GM20000 (cell line): ENCODE data around the gene MPPED1.
A peak's percentile ranks its signal among the peaks of the same experiment; 100 is the strongest.

Experiments
- DNase-seq: peaks from one replicate; pipeline ENCODE4 v3.0.0; 2012; ENCODE audit warnings: low spot score
- TF ChIP-seq, protein P1 (sequence below): IDR thresholded peaks from 2 replicates; pipeline ENCODE4 v1.5.1; 2012; ENCODE audit warnings: mild to moderate bottlenecking, control low read depth; ENCODE audit errors: extremely low read depth, missing control alignments

Gene MPPED1

DNA sequence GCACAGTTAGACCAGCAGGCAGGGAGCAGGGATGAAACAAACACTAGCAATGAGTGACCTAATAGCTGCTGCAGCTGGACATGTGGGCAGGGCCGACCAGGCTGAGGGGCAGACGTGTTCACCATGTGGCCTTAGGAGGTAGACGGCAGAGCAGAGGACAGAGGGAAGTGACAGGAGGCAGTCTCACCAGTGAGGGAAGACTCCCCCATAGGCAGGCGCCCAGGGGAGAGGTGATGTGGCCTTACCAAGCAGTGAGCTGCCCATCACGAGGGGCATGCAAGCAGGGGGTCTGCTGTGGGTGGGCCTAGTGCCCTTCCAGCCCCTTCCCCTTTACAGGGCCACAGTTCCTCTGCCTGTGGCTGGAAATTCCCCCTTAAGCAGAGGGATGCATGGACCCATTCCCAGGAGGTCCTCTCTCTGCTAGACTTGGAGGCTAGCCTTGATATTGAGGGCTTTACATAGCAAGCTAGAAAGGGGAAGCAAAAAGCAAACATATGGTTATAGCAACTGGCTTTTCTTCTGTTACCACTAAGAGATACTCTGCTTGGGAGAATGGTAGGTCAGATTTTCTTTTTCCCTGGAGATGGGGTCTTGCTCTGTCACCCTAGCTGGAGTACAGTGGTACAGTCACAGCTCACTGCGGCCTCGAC is 67.6 kb downstream of the MPPED1 start:
- DNase-seq: no peak
- TF ChIP-seq, protein P1, sequence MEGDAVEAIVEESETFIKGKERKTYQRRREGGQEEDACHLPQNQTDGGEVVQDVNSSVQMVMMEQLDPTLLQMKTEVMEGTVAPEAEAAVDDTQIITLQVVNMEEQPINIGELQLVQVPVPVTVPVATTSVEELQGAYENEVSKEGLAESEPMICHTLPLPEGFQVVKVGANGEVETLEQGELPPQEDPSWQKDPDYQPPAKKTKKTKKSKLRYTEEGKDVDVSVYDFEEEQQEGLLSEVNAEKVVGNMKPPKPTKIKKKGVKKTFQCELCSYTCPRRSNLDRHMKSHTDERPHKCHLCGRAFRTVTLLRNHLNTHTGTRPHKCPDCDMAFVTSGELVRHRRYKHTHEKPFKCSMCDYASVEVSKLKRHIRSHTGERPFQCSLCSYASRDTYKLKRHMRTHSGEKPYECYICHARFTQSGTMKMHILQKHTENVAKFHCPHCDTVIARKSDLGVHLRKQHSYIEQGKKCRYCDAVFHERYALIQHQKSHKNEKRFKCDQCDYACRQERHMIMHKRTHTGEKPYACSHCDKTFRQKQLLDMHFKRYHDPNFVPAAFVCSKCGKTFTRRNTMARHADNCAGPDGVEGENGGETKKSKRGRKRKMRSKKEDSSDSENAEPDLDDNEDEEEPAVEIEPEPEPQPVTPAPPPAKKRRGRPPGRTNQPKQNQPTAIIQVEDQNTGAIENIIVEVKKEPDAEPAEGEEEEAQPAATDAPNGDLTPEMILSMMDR: no peak

DNA sequence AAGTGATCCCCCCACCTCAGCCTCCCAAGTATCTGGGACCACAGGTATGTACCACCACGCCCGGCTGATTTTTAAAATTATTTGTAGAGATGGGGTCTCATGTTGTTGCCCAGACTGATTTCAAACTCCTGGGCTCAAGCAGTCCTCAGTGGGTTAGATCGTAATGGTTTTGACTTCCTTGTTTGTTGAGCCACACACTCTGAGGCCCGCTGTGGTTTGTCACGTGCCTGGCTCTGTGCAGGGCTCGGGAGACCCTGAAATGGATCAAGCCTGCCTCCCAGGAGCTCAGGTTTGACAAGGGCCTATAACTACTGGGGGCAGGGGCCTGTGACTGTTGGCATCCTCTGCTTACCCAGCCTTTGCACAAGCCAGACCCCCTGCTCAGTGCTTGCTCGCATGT is 68.1 kb downstream of the MPPED1 start:
- DNase-seq: no peak
- TF ChIP-seq, protein P1: no peak

GRCh38 chr22:43481568-43482317 is 69.9 kb downstream of the MPPED1 start:
- TF ChIP-seq, protein P1: peak; percentile 20
- peak; percentile 60 for DNase-seq

GRCh38 chr22:43482318-43482625 is 70.5 kb downstream of the MPPED1 start:
- TF ChIP-seq, protein P1: no peak
- DNase-seq: no peak

DNA sequence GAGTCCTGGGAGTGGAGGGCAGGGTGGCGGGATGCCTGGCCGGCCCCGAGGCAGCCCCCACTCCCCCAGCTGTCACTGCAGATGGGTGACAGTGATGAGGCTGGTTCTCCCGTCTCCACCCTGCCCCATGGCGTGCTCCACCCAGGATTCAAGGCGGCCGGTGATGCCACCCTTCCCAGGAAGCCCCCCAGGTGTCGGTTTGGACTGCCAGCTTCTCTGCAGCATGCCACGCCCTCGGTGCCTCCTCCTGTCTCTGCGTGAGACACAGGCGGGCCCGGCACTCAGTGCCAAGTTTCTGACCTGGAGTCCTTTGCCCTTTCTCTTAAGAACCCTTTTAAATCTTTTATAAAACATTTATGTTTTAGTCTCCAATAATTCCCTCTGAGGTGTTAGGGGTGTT is 71.5 kb downstream of the MPPED1 start:
- no peak for DNase-seq
- TF ChIP-seq, protein P1: no peak

- no peak for DNase-seq
- TF ChIP-seq, protein P1: no peak
Observed at GRCh38 chr22:43483669-43484068, 71.9 kb downstream of the MPPED1 start.

- TF ChIP-seq, protein P1: no peak
- DNase-seq: no peak
Observed at GRCh38 chr22:43484227-43484626, 72.4 kb downstream of the MPPED1 start.
